PFSK-1 (cell line): Measurements from ENCODE around the gene PPL.

Source experiments
- POLR2AphosphoS5 ChIP-seq: IDR thresholded peaks from 2 replicates; pipeline ENCODE4 v1.6.1; 2012; ENCODE audit warnings: low read depth, mild to moderate bottlenecking, control low read depth, low read length, moderate library complexity
- SIN3A ChIP-seq: IDR thresholded peaks from 2 replicates; pipeline ENCODE4 v1.6.1; 2012; ENCODE audit warnings: mild to moderate bottlenecking, low read length, moderate library complexity, borderline replicate concordance; ENCODE audit not compliant: insufficient read depth

DNA sequence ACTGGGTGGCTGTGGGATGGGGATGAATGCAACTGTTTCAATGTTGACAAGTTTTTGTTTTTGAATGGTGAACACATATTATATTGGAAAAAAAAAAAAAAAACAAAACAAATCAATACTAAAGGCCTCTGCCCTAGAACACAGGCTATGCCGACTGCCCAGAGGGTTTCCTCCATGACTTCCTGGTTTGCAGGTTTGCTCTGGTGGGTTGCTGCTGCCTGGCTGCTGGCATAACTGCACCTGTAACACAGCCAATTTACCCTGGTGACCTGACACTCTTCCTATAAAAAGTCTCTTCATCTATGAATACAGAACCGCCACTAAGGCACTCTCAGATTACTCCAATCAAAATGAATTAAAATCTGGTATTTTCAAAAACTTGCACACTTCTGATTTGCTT, 100.2 kb downstream of the PPL start:
- no peak for TF ChIP-seq SIN3A
- TF ChIP-seq POLR2AphosphoS5 = no peak
